Measurements from ENCODE around the gene CSK.

CSK gene

DNA sequence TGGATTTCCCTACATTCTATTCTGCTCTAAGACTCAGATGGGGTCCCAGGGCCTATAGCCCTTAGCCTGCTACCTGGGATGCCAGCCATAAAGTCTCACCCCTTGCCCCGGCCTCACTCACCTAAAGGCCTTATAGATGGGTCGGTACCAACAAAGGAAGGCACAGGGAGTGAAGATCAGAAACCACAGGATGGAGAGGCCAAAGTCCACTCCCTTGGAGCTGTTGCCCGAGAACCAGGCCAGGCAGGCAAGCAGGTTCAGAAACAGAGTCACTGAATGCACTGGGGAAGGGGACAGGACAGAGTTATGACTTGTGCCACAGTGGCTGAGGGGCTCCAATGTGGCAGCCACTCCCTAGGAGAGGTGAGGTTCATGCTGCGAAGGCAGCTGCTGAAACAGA, 68.5 kb downstream of the CSK start:
- H3K4me3 ChIP-seq (ENCODE audit: control insufficient read depth, low read depth, low read length), result no peak overlapping the region
- DNase-seq (ENCODE audit: low read depth), result no peak
- TF ChIP-seq CTCF (IDR thresholded peaks at IDR 0.05; ENCODE audit: control insufficient read depth, insufficient read depth, low read depth, low read length, missing control alignments), result no peak

GRCh38 chr15:74851960-74852359, 70.1 kb downstream of the CSK start:
- no peak for TF ChIP-seq CTCF (IDR thresholded peaks at IDR 0.05; ENCODE audit: control insufficient read depth, insufficient read depth, low read depth, low read length, missing control alignments)
- DNase-seq (ENCODE audit: low read depth), result no peak
- H3K4me3 ChIP-seq (ENCODE audit: control insufficient read depth, low read depth, low read length), result no peak overlapping the region
